Measurements from ENCODE around the gene SLC38A5.

DNA sequence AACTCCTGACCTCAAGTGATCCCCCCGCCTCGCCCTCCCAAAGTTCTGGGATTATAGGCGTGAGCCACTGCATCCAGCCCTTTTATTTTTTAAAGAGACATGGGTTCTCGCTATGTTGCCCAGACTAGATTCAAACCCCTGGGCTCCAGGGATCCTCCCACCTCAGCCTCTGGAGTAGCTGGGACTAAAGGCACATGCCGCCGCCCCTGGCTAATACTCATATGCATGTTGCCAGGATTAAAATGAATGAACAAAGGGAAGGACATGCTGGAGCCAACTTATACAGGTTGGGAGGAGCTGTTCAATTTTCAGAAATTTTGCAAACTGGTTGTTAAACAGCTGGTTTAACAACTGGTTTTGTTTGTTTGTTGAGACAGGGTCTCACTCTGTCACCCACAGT lies 4.5 kb upstream of the SLC38A5 start:
- TF ChIP-seq, protein P1, sequence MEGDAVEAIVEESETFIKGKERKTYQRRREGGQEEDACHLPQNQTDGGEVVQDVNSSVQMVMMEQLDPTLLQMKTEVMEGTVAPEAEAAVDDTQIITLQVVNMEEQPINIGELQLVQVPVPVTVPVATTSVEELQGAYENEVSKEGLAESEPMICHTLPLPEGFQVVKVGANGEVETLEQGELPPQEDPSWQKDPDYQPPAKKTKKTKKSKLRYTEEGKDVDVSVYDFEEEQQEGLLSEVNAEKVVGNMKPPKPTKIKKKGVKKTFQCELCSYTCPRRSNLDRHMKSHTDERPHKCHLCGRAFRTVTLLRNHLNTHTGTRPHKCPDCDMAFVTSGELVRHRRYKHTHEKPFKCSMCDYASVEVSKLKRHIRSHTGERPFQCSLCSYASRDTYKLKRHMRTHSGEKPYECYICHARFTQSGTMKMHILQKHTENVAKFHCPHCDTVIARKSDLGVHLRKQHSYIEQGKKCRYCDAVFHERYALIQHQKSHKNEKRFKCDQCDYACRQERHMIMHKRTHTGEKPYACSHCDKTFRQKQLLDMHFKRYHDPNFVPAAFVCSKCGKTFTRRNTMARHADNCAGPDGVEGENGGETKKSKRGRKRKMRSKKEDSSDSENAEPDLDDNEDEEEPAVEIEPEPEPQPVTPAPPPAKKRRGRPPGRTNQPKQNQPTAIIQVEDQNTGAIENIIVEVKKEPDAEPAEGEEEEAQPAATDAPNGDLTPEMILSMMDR (IDR thresholded peaks at IDR 0.05): no peak
- TF ChIP-seq EZH2 (IDR thresholded peaks at IDR 0.05) (no peak), EZH2phosphoT487 (IDR thresholded peaks at IDR 0.05) (no peak)

Measured in neural progenitor cell (in vitro differentiated cells).